Measurements from ENCODE around the gene SPAG5.
"Not testable (repeated sequence)": the region's sequence is repeated elsewhere in the genome, so short reads cannot be mapped to it uniquely, and the experiment has no call there.

SPAG5 gene

GRCh38 chr17:28612936-28613872, 14.4 kb upstream of the SPAG5 start:
- no peak for DNase-seq (ENCODE audit: low read depth in 1 of 2, low spot score in 1 of 2)

- DNase-seq (ENCODE audit: low read depth in 1 of 2, low spot score in 1 of 2): no peak
Measured at GRCh38 chr17:28612531-28612930, 13.7 kb upstream of the SPAG5 start.

- no peak for DNase-seq (ENCODE audit: low read depth in 1 of 2, low spot score in 1 of 2)
Measured at GRCh38 chr17:28610376-28610775, 11.6 kb upstream of the SPAG5 start.

GRCh38 chr17:28604031-28604430, 5.2 kb upstream of the SPAG5 start:
- not testable (repeated sequence) for DNase-seq (ENCODE audit: low read depth in 1 of 2, low spot score in 1 of 2)

- peak; percentile 13 to 41 for DNase-seq (ENCODE audit: low read depth in 1 of 2, low spot score in 1 of 2)
Measured at GRCh38 chr17:28599311-28600184, 723 bp upstream of the SPAG5 start.

- DNase-seq (ENCODE audit: low read depth in 1 of 2, low spot score in 1 of 2): no peak
Measured at GRCh38 chr17:28598389-28598788, 436 bp downstream of the SPAG5 start.

GRCh38 chr17:28597606-28598383, 1.0 kb downstream of the SPAG5 start:
- DNase-seq (ENCODE audit: low read depth in 1 of 2, low spot score in 1 of 2): no peak

- DNase-seq (ENCODE audit: low read depth in 1 of 2, low spot score in 1 of 2): no peak
Measured at GRCh38 chr17:28592260-28592659, 6.6 kb downstream of the SPAG5 start.

GRCh38 chr17:28585851-28586250, 13.0 kb downstream of the SPAG5 start:
- no peak for DNase-seq (ENCODE audit: low read depth in 1 of 2, low spot score in 1 of 2)

GRCh38 chr17:28584434-28584833, 14.4 kb downstream of the SPAG5 start:
- no peak for DNase-seq (ENCODE audit: low read depth in 1 of 2, low spot score in 1 of 2)

GRCh38 chr17:28582513-28582912, 16.3 kb downstream of the SPAG5 start:
- no peak for DNase-seq (ENCODE audit: low read depth in 1 of 2, low spot score in 1 of 2)

- no peak for DNase-seq (ENCODE audit: low read depth in 1 of 2, low spot score in 1 of 2)
Measured at GRCh38 chr17:28580959-28581358, 17.9 kb downstream of the SPAG5 start.

GRCh38 chr17:28579526-28579925, 19.3 kb downstream of the SPAG5 start:
- DNase-seq (ENCODE audit: low read depth in 1 of 2, low spot score in 1 of 2): no peak

- DNase-seq (ENCODE audit: low read depth in 1 of 2, low spot score in 1 of 2): no peak
Measured at GRCh38 chr17:28578246-28579195, 20.3 kb downstream of the SPAG5 start.

GRCh38 chr17:28577466-28577824, 21.4 kb downstream of the SPAG5 start:
- DNase-seq (ENCODE audit: low read depth in 1 of 2, low spot score in 1 of 2): no peak

- DNase-seq (ENCODE audit: low read depth in 1 of 2, low spot score in 1 of 2): peak; percentile 96 to 97
Measured at GRCh38 chr17:28576758-28577465, 21.9 kb downstream of the SPAG5 start, which contains the start of gene ALDOC. ALDOC (minus strand) TSS chr17:28576895; CDS start chr17:28575532, 1,363 bp downstream.

GRCh38 chr17:28576016-28576415, 22.8 kb downstream of the SPAG5 start:
- not testable (repeated sequence) for DNase-seq (ENCODE audit: low read depth in 1 of 2, low spot score in 1 of 2)

GRCh38 chr17:28575126-28575795, 23.6 kb downstream of the SPAG5 start:
- DNase-seq (ENCODE audit: low read depth in 1 of 2, low spot score in 1 of 2): no peak

- DNase-seq (ENCODE audit: low read depth in 1 of 2, low spot score in 1 of 2): no peak
Measured at GRCh38 chr17:28574526-28574925, 24.3 kb downstream of the SPAG5 start.
